ENCODE measurements around the gene HM13. TPM values are rescaled to one million over a fixed set of nuclear protein-coding genes. Genes with fewer than 3 reads are reported as not detected.

HM13 gene
- total RNA-seq, 1 experiment from 2014 or later = 272 TPM

DNA sequence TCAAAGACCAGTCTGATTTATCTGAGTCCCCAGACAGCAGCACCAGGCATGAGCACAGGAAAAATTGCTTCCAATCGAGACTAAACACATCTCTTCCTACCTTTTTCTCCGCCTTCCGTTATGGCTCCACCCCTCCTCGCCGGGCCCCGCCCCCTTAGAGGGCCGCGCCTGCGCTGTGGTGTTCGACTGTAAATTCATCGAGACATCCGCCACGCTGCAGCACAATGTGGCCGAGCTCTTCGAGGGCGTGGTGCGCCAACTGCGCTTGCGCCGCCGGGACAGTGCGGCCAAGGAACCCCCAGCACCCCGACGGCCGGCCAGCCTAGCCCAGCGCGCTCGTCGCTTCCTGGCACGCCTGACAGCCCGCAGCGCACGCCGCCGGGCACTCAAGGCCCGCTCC, 30.2 kb upstream of the HM13 start:
- Histone ChIP-seq H2AFZ (no peak overlapping the region), H3K27ac (no peak overlapping the region), H3K4me1 (replicated peaks; ENCODE audit: insufficient read depth) (no peaks in the 10 kb centered on the region), H3K27me3 (ENCODE audit: insufficient read depth, low read depth) (no peaks in the 10 kb centered on the region; the same call in 1 of the 2 replicates), H3K9me2 (ENCODE audit: insufficient read depth) (no peaks in the 10 kb centered on the region), H3K36me3 (ENCODE audit: low read depth) (no peaks in the 10 kb centered on the region), H3K4me2 (no peak overlapping the region), H3F3A (ENCODE audit: insufficient read depth, low read depth) (no peaks in the 10 kb centered on the region), H3K9me3 (ENCODE audit: insufficient read depth, low read depth) (no peaks in the 10 kb centered on the region), H4K20me1 (ENCODE audit: insufficient read depth) (no peaks in the 10 kb centered on the region), H3K79me2 (ENCODE audit: low read depth) (no peaks in the 10 kb centered on the region), H3K4me3 (no peak overlapping the region)
- BruUV-seq (replicated peaks) = no TSS peak
- POLR2A ChIA-PET (ENCODE audit: unreplicated experiment) = no interaction called here
- no peak for DNase-seq
- TF ChIP-seq EZH2 (IDR thresholded peaks at IDR 0.05; ENCODE audit: low read depth) = no peak
- TF ChIP-seq, protein P1, sequence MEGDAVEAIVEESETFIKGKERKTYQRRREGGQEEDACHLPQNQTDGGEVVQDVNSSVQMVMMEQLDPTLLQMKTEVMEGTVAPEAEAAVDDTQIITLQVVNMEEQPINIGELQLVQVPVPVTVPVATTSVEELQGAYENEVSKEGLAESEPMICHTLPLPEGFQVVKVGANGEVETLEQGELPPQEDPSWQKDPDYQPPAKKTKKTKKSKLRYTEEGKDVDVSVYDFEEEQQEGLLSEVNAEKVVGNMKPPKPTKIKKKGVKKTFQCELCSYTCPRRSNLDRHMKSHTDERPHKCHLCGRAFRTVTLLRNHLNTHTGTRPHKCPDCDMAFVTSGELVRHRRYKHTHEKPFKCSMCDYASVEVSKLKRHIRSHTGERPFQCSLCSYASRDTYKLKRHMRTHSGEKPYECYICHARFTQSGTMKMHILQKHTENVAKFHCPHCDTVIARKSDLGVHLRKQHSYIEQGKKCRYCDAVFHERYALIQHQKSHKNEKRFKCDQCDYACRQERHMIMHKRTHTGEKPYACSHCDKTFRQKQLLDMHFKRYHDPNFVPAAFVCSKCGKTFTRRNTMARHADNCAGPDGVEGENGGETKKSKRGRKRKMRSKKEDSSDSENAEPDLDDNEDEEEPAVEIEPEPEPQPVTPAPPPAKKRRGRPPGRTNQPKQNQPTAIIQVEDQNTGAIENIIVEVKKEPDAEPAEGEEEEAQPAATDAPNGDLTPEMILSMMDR (conservative IDR thresholded peaks at IDR 0.05) = no peak
- intact Hi-C loops (cut with micrococcal nuclease; ENCODE audit: unreplicated experiment) = no loop called here
- CTCF ChIA-PET = no interaction called here

DNA sequence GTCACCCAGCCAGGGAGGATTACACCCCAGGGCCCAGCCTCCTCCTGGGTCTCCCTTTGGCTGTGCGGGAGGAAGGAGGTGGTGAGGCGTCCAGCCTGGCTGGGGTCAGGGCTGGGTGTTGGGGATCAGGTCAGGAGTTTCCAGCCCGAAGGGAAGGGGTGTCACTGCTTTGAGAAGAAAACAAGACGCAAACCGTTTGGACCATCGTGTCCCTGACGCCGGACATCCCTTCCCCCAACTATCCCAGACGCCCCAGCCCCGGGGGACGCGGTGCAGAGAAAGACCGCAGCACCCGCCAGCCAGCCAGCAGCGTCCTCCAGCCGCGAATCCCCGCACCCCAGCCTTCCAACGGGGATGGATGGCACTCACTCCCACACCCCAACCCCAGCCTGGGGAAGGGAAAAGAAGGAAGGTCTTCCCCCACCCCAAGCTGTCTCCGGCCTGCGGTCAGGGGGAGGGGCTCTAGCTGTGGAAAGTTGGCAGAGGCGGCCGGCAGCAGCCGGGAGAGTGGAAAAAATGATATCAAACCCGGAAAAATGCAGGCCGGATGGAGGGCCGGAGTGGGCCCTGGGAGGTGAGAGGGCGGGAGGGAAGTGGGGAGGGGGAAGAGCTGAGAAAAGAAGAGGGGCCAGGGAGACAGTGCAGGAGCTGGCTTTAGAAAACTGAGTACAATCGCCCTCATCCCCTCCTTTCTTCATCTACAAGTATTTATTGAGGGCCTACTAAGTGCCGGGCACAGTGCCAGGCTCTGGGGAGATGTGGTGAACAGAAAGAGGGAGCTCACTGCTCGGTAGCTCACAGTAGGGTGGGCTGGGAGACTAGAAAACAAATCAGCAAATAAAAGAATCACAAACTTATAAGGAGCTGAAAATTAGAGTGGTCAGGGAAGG, 28.5 kb upstream of the HM13 start:
- no peaks in the 10 kb centered on the region for H4K20me1 ChIP-seq (ENCODE audit: insufficient read depth)
- intact Hi-C loops (cut with micrococcal nuclease; ENCODE audit: unreplicated experiment) = no loop called here
- no peak overlapping the region for H3K4me2 ChIP-seq
- H2AFZ ChIP-seq = no peak overlapping the region
- no peak for DNase-seq
- no peak overlapping the region for H3K4me3 ChIP-seq
- H3F3A ChIP-seq (ENCODE audit: insufficient read depth, low read depth) = no peaks in the 10 kb centered on the region
- no peaks in the 10 kb centered on the region for H3K27me3 ChIP-seq (ENCODE audit: insufficient read depth, low read depth)
- TF ChIP-seq, protein P1 (conservative IDR thresholded peaks at IDR 0.05) = no peak
- no peak for TF ChIP-seq EZH2 (IDR thresholded peaks at IDR 0.05; ENCODE audit: low read depth)
- no peak overlapping the region for H3K27ac ChIP-seq
- no peaks in the 10 kb centered on the region for H3K9me3 ChIP-seq (ENCODE audit: insufficient read depth, low read depth)
- no peaks in the 10 kb centered on the region for H3K9me2 ChIP-seq (ENCODE audit: insufficient read depth)
- H3K4me1 ChIP-seq (replicated peaks; ENCODE audit: insufficient read depth) = no peaks in the 10 kb centered on the region
- BruUV-seq (replicated peaks) = no TSS peak
- H3K36me3 ChIP-seq (ENCODE audit: low read depth) = no peaks in the 10 kb centered on the region
- POLR2A ChIA-PET (ENCODE audit: unreplicated experiment) = interaction anchor here (0.6 kb wide), 1 partner anchor 60 kb away, joined by 13 read pairs; no protein-coding TSS in a partner anchor
- H3K79me2 ChIP-seq (ENCODE audit: low read depth) = no peaks in the 10 kb centered on the region
- CTCF ChIA-PET = interaction anchor here (0.6 kb wide), 1 partner anchor 328 kb away, joined by 6 read pairs; no protein-coding TSS in a partner anchor

DNA sequence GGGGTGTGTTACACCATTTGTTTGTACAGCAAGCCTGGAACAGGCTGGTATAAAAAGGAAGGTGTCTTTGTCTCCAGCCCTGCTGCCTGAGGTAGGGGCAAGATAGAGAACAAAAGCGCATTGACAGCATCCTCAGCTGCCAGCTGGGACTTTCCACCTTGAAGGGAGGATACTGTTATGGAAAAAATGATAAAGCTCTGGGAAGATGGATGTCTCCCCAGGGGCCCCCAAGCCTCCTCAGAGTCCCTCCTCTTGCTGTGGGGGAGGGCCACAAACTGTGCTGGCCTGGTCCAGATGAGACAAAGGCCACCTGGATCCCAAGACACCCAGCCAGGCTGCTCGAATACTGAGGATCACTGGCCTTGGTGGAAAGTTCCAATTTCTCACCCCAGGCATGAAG, 26.1 kb upstream of the HM13 start:
- Histone ChIP-seq H4K20me1 (ENCODE audit: insufficient read depth) (no peaks in the 10 kb centered on the region), H3K9me2 (ENCODE audit: insufficient read depth) (no peaks in the 10 kb centered on the region), H3K36me3 (ENCODE audit: low read depth) (no peaks in the 10 kb centered on the region), H3K27ac (no peak overlapping the region), H2AFZ (no peak overlapping the region), H3K4me2 (no peak overlapping the region), H3K4me1 (replicated peaks; ENCODE audit: insufficient read depth) (no peaks in the 10 kb centered on the region), H3K9me3 (ENCODE audit: insufficient read depth, low read depth) (no peaks in the 10 kb centered on the region), H3F3A (ENCODE audit: insufficient read depth, low read depth) (no peaks in the 10 kb centered on the region), H3K4me3 (no peak overlapping the region), H3K27me3 (ENCODE audit: insufficient read depth, low read depth) (no peaks in the 10 kb centered on the region), H3K79me2 (ENCODE audit: low read depth) (no peaks in the 10 kb centered on the region)
- POLR2A ChIA-PET (ENCODE audit: unreplicated experiment) = no interaction called here
- CTCF ChIA-PET = no interaction called here
- intact Hi-C loops (cut with micrococcal nuclease; ENCODE audit: unreplicated experiment) = no loop called here
- no peak for TF ChIP-seq EZH2 (IDR thresholded peaks at IDR 0.05; ENCODE audit: low read depth)
- TF ChIP-seq, protein P1 (conservative IDR thresholded peaks at IDR 0.05) = no peak
- DNase-seq = no peak
- no TSS peak for BruUV-seq (replicated peaks)

Data from PC-9 (cell line).